ENCODE results near the gene PID1.

DNA sequence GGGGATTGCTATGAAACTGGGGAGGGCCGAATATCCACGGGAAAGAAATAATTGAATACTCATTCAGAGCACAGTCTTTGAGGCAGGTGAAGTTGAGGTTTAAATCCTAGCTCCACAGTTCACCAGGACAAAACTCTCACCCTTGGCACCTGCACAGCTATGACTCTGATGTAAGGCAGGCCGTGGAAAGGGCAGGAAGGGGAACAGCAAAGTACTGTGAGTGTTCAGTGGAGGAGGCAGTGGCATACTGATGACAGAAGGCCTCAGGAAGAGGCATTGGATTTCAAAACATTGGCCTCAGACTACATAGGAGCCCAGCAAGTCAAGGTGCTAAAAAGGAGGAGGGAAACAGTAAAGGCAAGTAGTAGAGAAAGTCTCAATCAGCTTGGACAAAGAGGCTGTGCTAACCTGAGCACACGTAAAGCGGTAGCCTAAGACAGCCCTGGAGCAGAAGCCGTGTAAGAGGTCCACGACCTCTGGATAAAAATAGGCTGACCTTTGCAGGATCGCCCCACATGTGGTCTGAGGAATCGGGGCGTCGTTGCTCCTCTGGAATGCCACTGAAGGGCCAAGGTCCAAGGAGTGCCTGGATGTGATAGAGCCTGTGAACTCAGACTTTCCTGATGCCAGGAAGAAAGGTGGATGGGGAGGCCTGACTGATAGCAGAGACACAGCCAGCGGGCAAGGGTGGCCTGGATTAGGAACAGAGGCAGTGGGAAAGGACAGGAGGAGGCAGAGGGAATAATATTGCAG lies 243.6 kb downstream of the PID1 start:
- TF ChIP-seq, protein P1, sequence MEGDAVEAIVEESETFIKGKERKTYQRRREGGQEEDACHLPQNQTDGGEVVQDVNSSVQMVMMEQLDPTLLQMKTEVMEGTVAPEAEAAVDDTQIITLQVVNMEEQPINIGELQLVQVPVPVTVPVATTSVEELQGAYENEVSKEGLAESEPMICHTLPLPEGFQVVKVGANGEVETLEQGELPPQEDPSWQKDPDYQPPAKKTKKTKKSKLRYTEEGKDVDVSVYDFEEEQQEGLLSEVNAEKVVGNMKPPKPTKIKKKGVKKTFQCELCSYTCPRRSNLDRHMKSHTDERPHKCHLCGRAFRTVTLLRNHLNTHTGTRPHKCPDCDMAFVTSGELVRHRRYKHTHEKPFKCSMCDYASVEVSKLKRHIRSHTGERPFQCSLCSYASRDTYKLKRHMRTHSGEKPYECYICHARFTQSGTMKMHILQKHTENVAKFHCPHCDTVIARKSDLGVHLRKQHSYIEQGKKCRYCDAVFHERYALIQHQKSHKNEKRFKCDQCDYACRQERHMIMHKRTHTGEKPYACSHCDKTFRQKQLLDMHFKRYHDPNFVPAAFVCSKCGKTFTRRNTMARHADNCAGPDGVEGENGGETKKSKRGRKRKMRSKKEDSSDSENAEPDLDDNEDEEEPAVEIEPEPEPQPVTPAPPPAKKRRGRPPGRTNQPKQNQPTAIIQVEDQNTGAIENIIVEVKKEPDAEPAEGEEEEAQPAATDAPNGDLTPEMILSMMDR (IDR thresholded peaks at IDR 0.05): no peak
- no peak for TF ChIP-seq POLR2AphosphoS5 (IDR thresholded peaks at IDR 0.05; ENCODE audit: low read depth, low read length)
- no peak for TF ChIP-seq SIN3A (IDR thresholded peaks at IDR 0.05; ENCODE audit: borderline replicate concordance, insufficient read depth, low read depth, low read length)
- TF ChIP-seq, protein P2, sequence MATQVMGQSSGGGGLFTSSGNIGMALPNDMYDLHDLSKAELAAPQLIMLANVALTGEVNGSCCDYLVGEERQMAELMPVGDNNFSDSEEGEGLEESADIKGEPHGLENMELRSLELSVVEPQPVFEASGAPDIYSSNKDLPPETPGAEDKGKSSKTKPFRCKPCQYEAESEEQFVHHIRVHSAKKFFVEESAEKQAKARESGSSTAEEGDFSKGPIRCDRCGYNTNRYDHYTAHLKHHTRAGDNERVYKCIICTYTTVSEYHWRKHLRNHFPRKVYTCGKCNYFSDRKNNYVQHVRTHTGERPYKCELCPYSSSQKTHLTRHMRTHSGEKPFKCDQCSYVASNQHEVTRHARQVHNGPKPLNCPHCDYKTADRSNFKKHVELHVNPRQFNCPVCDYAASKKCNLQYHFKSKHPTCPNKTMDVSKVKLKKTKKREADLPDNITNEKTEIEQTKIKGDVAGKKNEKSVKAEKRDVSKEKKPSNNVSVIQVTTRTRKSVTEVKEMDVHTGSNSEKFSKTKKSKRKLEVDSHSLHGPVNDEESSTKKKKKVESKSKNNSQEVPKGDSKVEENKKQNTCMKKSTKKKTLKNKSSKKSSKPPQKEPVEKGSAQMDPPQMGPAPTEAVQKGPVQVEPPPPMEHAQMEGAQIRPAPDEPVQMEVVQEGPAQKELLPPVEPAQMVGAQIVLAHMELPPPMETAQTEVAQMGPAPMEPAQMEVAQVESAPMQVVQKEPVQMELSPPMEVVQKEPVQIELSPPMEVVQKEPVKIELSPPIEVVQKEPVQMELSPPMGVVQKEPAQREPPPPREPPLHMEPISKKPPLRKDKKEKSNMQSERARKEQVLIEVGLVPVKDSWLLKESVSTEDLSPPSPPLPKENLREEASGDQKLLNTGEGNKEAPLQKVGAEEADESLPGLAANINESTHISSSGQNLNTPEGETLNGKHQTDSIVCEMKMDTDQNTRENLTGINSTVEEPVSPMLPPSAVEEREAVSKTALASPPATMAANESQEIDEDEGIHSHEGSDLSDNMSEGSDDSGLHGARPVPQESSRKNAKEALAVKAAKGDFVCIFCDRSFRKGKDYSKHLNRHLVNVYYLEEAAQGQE (IDR thresholded peaks at IDR 0.05; ENCODE audit: insufficient read depth in 1 of 2, low read depth in 2 of 2, low read length in 1 of 2): no peak
- no peak for TF ChIP-seq TCF7L2 (IDR thresholded peaks at IDR 0.05; ENCODE audit: low read depth, low read length)

Measured in Panc1 (cell line).